G401 (cell line): ENCODE data around the gene CEP350. TPM values are rescaled to one million over a fixed set of nuclear protein-coding genes. Genes with fewer than 3 reads are reported as not detected.
A peak's percentile ranks its signal among the peaks of the same experiment; 100 is the strongest.
"Not testable (repeated sequence)": the region's sequence is repeated elsewhere in the genome, so short reads cannot be mapped to it uniquely, and the experiment has no call there.

ENCODE experiments used
- DNase-seq: peaks from one replicate; pipeline ENCODE4 v3.0.0-alpha.2; 2015; ENCODE audit warnings: low spot score
- in situ Hi-C: cut with HindIII; loops from 2 replicates; pipeline ENCODE4 v1.10.0; 2016; ENCODE audit warnings: low sequenced_read_pairs, mixed read lengths
- total RNA-seq: library from RNA; depleted of rRNA; stranded (reverse); fragments of >200 nt; shearing (Covaris generic); gene quantifications from 2 replicates; pipeline ENCODE4 v1.2.3, GENCODE V29; 2014

The CEP350 gene
- total RNA-seq, 1 experiment from 2014 or later: 64.9 TPM

DNA sequence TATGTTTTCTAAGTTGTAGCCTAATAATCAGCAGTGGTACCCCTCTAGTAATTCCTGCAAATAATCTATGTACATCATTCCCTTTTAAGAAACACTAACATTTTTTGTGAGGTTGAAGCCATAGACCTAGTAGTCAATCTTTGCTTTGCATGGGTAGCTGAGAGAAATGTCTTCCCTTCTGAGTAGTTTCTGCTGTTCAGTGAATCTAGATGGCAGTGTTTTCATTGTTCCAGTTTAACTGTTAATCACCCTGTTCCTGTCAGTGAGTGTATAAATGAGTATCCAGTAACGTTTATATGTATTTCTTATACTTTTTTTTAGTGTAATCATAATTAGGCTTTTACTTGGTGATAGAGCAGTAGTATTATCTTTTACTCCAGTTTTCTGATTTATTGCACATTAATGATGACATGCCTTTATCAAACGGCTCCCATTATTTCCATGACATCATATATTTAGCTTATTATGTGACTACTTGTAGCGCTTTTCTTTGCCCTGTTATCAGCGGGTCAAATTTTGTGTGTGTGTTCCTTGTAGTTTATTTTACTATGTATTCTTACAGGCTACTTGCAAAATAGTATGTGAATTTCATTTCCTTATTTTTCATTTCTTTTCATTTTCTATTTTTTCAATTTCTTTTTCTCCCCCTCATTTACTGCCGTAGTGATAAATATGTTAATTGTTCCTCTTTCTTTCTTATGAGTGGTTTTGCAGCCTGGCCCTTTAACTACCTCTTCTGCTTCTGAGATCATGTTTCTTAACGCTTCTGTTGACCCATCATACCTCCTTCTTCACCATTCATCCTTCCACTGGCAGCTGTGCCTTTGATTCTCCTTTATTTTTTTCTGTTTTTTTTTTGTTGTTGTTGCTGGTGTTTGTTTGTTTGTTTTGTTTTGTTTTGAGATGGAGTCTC is 18.8 kb downstream of the CEP350 start:
- in situ Hi-C loops: no loop called here
- no peak for DNase-seq

DNA sequence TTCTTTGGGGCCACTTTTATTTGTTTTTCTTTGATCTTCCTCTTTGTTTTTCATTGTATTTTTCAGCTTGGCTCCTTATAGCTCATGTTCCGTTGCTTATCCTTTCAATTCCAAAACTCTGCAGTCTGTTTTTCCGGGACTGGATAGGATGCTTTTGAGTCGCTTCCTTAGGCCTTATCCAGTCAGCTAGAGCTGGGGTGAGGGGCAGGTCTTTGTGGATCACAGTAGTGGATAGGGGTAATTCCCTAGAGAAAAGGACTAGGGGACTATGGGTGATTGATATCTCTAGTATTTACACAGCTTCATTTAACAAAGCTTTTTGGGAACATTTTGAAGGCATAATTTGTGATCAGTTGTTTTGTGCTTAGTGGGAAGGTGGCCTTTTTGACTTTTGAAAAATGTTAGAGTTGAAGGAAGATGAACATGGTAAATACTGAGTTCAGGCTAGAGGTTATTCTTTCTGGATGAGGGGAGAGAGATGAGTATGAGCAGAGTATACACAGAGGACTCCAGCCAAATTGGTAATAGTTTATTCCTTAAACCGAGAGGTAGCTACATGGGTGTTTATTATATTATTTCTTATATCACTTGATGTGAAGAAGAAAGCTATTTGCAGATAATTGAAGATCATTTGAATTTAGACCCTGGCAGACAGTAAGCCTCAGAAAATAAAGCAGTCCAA is 22.5 kb downstream of the CEP350 start:
- DNase-seq: no peak
- in situ Hi-C loops: no loop called here

DNA sequence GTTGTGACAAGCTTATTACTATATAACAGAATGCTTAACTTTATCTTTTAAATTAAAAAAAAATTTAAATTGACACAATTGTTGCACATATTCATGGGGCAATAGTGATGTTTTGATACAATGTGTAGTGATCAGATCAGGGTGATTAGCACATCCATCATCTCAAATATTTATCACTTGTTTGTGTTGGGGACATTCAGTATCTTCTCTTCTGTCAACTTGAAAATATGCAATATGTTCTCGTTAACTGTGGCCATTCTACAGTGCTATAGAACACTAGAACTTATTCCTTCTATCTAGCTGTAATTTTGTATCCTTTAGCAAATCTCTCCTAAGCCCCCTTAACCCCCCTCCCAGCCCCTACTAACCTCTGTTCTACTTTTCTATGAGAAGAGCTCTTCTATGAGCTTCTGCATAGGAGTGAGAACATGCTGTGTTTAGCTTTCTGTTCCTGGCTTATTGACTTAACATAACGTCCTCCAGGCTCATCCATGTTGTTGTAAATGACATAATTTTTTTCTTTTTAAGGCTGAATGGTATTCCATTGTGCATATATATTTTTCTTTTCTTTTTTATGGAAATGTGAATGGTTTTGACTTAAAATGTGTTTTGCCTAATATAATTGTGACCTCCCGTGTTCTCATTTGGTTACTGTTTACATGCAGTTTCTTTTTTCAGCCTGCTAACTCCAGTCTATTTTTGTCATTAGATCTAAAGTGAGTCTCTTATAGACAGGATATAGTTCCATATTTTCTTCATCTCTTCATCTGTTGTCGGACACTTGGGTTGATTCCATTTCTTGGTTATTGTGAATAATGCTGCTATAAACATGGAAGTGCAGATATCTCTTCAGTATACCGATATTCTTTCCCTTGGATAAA is 23.8 kb downstream of the CEP350 start:
- no peak for DNase-seq
- in situ Hi-C loops: no loop called here

DNA sequence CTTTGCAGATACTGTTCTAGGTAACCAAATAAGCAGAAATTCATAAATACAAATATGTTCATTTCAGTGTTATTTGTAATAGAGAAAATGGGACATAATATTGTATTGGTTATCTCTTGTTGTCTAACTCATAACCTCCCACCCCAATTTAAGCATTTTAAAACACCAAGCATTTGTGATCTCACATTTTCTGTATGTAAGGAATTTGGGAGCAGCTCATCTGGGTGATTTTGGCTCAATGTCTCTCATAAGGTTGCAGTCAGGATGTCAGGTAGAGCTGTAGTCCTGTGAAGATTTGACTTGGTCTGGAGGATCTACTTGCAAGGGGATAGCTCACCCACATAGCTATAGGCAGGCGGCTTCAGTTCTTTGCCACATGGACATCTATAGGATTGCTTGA is 29.5 kb downstream of the CEP350 start:
- in situ Hi-C loops: no loop called here
- no peak for DNase-seq

DNA sequence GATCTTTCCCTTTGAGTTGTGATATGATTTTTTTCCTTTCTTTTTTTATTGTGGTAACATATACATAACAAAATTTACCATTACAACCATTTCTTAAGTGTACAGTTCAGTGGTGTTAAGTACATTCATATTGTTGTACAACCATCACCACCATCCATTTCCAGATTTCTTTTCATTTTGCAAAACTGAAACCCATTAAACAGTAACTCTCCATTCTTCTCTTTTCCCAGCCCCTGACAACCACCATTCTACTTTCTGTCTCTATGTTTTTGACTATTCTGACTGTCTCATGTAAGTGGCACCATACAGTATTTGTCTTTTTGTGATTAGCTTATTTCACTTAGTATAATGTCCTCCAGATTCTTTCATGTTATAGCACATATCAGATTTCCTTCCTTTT is 30.3 kb downstream of the CEP350 start:
- in situ Hi-C loops: no loop called here
- DNase-seq: no peak

DNA sequence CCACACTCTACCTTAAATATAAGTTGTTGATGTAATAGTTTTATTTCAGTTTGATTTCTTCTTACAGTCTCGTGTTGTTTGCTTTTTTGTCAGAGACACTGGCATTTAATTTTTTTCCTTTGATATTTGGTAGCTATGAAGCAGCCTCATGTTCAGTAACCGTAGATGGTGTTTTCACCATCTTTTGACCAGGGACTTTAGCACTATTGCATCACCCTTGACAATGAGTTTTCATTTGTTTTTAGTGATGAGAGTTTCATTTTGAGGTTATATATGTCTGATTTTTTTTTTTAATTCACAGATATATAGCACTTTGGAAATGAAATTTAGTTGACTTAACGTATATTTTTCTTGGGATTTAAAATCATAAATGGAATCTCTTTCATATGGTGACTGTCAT is 36.2 kb downstream of the CEP350 start:
- in situ Hi-C loops: no loop called here
- DNase-seq: no peak

DNA sequence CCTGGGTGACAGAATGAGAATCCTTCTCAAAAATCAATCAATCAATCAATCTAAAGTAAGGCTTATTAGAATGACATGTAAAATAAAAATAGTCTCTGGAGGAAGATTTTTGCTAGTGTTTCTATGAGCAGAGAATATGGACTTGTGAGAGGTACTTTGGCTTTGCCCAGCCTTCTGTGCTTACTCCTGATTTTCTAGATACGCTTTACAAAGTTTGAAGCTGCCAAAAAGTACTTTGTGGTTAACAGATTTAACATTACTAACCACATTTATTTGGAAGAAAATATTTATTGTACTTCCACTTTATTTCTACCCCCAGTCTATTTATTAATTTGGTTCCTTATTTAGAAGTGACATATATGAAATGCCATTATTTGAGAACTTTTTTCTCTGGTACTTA is 41.0 kb downstream of the CEP350 start:
- DNase-seq: no peak
- in situ Hi-C loops: no loop called here

DNA sequence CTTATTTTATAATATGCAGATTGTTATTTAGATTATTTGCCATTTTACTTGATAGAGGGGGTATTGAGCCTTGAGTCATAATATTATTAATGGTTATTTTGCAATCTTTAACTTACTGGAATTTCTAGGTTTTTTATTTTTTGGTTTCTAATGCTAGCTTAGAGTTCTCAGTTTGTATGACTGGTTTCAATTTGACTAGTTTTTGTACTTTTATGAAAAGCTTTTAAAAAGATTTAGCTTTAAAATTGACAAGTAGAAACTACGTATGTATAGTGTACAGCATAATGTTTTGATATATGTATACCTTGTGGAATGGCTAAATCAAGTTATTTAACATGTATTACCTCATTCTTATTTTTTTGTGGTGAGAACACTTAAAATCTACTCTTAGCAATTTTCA is 41.5 kb downstream of the CEP350 start:
- in situ Hi-C loops: no loop called here
- DNase-seq: no peak

DNA sequence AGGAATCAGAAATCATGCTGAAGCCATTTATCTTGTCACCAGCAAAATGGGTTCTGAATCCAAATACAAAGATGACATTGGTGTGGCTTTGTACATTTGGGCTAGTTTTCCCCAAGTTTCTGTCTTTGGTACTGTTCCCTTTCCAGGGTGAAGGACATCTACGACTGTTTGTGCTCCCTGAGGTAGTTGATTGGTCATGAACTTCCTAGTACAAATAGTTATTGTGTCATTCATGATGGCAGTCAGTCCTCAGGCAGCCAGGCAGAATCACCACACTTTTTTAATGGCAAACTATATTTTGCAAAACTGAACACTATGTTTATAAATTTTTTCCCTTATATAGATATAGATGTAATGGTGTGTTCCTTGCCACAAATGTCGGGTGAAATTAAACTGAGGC is 46.0 kb downstream of the CEP350 start:
- no peak for DNase-seq
- in situ Hi-C loops: no loop called here

DNA sequence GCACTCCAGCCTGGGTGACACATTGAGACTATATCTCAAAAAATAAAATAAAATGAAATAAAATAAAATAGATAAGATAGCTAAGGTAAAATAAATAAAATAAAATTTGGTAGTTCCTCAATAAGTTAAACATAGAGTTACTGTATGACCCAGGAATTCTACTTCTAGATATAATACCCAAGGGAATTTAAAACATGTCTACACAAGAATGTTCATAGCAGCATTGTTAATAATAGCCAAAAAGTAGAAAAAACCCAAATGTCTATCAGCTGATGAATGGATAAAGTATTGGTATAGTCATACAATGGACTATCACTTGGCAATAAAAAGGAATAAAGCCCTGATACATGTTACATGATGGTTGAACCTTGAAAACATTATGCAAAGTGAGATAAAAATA is 47.8 kb downstream of the CEP350 start:
- no peak for DNase-seq
- in situ Hi-C loops: no loop called here

DNA sequence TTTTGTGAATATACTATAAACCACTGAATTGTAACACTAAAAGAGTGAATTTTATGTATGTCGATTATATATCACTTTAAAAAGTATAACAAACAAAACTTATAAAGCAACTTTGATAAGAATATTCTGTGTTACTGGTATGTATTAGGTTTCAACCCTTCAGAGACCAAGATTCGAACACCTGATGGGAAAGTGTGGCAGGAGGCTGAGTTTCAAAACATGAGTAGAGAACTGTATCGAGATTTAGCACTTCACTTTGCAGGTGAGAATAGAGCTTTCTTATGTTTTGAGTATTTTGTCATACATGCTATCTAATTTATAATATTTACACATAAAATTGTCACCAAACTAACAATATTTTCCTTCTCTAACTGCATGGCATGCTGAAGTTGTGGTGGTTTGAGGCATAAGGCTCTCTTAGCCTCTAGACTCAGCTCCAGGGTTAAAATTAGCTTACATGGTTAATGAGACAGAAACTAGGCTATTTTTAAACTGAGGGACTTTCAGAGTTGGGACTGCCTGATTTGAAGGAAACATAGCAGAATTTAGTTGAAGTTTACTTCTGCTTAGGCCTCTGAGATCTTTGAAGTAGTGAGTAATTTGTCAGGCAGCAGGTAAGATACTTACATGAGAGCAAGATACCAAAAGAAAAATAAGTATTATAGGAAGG is 48.6 kb downstream of the CEP350 start:
- in situ Hi-C loops: no loop called here
- DNase-seq: peak; percentile 15

DNA sequence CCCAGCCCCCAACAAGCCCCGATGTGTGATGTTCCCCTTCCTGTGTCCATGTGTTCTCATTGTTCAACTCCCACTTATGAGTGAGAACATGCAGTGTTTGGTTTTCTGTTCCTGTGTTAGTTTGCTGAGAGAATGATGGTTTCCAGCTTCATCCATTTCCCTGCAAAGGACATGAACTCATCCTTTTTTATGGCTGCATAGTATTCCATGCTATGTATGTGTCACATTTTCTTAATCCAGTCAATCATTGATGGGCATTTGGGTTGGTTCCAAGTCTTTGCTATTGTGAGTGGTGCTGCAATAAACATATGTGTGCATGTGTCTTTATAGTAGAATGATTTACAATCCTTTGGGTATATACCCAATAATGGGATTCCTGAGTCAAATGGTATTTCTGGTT is 52.2 kb downstream of the CEP350 start:
- DNase-seq, in situ Hi-C loops: not testable (repeated sequence)

DNA sequence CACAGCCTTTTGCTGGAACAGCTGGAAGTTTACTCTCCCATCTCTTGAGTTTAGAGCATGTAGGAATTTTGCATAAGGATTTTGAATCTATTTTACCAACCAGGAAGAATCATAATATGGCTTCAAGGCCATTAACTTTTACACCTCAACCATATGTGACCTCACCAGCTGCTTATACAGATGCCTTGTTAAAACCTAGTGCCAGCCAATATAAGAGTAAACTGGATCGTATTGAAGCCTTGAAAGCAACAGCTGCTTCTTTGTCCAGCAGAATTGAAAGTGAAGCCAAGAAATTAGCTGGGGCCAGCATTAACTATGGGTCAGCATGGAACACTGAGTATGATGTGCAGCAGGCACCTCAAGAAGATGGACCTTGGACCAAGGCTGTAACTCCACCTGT is 65.4 kb downstream of the CEP350 start:
- in situ Hi-C loops: no loop called here
- no peak for DNase-seq

DNA sequence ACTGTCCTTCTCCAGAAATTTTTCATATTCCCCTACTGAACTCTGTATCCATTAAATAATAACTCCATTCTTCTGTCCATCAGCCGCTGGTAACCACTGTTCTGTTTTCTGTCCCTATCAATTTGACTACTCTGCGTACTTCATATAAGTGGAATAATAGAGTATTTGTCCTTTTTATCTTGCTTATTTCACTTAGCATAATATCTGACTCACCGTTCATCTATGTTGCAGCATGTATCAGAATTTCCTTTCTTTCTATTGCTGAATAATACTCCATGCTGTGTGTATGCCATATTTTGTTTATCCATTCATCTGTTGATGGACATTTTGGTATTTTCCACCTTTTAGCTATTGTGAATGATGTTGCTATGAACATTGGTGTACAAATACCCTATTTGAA is 71.9 kb downstream of the CEP350 start:
- DNase-seq: no peak
- in situ Hi-C loops: no loop called here

DNA sequence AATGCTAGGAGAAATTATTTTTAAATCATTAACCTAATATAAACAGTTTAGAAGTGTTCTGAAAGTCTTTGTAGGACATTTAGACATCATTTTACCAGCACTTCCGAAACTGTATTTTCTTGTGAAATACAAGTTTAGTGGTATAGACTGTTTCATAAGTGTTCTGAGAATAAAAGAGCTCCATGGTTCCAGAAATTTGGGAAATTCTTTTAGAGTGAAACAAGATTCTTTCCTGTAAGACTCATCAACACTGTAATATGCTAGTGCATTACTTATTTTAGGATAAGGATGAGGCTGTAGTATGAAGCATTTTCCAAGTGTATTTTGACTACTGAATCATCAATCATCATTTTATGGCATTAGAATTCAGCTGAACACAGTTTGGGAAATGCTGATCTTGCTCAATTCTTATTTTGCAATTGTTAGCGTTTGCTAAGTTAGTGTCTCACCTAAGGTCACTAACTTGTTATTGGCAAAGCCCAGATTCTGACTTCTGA is 73.4 kb downstream of the CEP350 start:
- in situ Hi-C loops: no loop called here
- no peak for DNase-seq

DNA sequence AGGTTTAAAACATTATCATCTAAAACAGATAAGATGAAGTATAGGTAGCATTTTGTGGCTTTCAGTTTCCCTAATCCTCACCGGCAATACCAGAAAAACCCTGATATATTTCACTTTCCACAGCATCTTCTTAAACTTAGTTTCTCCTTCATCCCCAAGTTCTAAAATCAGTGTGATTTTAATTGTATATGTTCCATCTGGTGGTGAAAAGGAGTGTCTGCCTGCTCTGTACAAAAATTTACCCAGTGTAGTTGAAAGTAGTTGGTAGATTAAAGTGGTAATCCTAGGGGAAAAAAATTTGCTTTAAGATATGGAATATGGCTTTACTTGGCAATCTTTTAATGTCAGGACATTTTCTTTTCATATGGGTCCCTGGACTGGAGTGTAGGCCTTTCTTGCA is 74.3 kb downstream of the CEP350 start:
- no peak for DNase-seq
- in situ Hi-C loops: no loop called here

DNA sequence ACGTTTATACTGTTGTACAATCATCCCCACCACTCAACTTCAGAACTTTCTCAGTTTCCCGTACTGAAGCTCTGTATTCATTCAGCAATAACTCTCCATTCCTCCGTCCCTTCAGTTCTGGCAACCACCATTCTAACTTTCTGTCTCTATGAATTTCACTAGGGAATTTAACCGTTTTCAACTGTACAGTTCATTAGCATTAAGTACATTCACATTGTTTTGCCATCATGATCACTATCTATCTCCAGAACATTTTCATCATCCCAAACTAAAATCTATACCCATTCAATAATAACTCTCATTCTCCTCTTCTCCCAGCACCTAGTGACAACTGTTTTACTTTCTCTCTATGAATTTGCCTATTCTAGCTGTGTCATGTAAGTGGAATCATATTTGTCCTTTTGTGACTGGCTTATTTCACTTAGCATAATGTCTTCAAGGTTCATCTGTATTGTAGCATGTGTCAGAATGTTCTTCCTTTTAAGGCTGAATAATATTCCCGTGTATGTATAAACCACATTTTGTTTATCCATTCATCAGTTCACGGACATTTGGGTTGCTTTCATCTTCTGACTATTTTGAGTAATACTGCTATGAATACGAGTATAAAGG is 75.0 kb downstream of the CEP350 start:
- DNase-seq: no peak
- in situ Hi-C loops: no loop called here

DNA sequence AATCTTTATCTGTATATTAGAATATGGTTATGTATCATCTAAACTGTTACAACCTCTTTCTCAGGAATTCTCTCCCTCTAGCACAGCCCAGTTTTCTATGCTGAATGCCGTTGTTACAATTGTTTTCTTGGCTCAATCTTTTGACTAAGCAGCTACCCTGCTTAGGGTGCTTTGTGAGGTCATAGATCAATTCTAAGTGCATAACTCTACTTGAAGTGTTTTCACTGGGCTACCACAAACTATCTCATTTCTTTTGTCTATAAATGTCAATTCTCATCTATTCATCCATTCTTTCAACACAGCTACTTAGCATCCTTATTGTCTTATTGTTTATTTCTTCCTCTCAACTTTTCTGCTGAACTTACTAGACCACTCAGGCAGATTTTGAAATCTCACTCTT is 77.1 kb downstream of the CEP350 start:
- in situ Hi-C loops: no loop called here
- DNase-seq: no peak

DNA sequence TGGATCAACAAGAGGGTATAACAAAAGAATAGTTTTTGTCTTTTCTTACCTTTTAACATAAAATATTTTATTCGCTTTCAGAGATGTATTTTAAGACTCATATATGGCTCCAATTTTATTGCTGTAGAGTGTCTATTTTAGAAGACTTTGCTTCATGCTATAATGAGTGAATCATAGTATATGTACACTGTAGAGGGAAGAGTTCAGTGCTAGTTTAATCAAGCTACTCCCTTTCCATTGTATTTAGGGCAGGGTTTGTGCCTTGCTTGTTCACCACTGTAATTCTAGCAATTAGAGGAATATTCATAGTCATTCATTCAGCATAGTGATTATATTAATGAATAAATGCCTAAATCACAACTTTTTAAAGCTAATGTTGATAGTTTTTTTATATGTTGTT is 78.8 kb downstream of the CEP350 start:
- in situ Hi-C loops: no loop called here
- DNase-seq: no peak
